Esophagus (tissue), 2 donors: ENCODE results near the gene RIF1. TPM values are rescaled to one million over a fixed set of nuclear protein-coding genes. Genes with fewer than 3 reads are reported as not detected.

ENCODE experiments used
- H3K27ac ChIP-seq, 2 donors: one replicate each; pipeline ENCODE4 v1.5.1; 2013; ENCODE audit warnings: low read depth in 2 of 2, mild to moderate bottlenecking in 2 of 2, inconsistent platforms in 1 of 2, low read length in 1 of 2, moderate library complexity in 1 of 2
- H3K27me3 ChIP-seq, 2 donors: one replicate each; pipeline ENCODE4 v1.6.1; 2013; ENCODE audit warnings: low read length in 2 of 2, control low read depth in 1 of 2, mild to moderate bottlenecking in 1 of 2; ENCODE audit not compliant: insufficient read depth in 2 of 2, control insufficient read depth in 1 of 2
- H3K36me3 ChIP-seq, 2 donors: one replicate each; pipeline ENCODE4 v1.6.1; 2013; ENCODE audit warnings: low read length in 1 of 2; ENCODE audit not compliant: control insufficient read depth in 2 of 2, insufficient read depth in 2 of 2
- H3K4me1 ChIP-seq, 2 donors: one replicate each; pipeline ENCODE4 v1.6.1; 2013; ENCODE audit warnings: low read length in 1 of 2; ENCODE audit not compliant: control insufficient read depth in 2 of 2, insufficient read depth in 2 of 2
- H3K4me3 ChIP-seq, 2 donors: one replicate each; pipeline ENCODE4 v1.5.1; 2013; ENCODE audit warnings: low read length in 2 of 2, mild to moderate bottlenecking in 2 of 2, low read depth in 1 of 2, moderate library complexity in 1 of 2
- H3K9me3 ChIP-seq, 2 donors: one replicate each; pipeline ENCODE4 v1.6.1; 2013; ENCODE audit warnings: mild to moderate bottlenecking in 2 of 2, low read depth in 1 of 2, low read length in 1 of 2, moderate library complexity in 1 of 2; ENCODE audit not compliant: control insufficient read depth in 2 of 2, insufficient read depth in 1 of 2
- WGBS, 2 donors: extraction: QIAGEN DNeasy Blood & Tissue Kit; methylation state at CpG; one replicate each; pipeline ENCODE4 v1.1.7; 2013; 5-methylcytosine and 5-hydroxymethylcytosine counted together
- polyA plus RNA-seq, 2 donors: library from polyadenylated mRNA; stranded (reverse); fragments of 200-250 nt; gene quantifications; one replicate each; pipeline ENCODE4 v1.2.3, GENCODE V29; 2013
- donor health status: healthy with polysubstance abuse.
- donor health status: Bipolar disorder and iron deficiency.

RIF1 gene
- polyA plus RNA-seq, 2 donors: 2.7 to 3.1 TPM

- Histone ChIP-seq H3K27me3 (no peaks in the 10 kb centered on the region), H3K4me1 (no peaks in the 10 kb centered on the region), H3K9me3 (no peaks in the 10 kb centered on the region), H3K36me3 (no peaks in the 10 kb centered on the region), H3K27ac (no peak overlapping the region), H3K4me3 (no peak overlapping the region)
- 81 to 87% methylated on average over 9 of the region's 9 CpGs for WGBS, 2 donors
Measured at GRCh38 chr2:151525821-151526373, 116.2 kb downstream of the RIF1 start.

- Histone ChIP-seq H3K27me3 (no peaks in the 10 kb centered on the region), H3K27ac (no peak overlapping the region), H3K9me3 (no peaks in the 10 kb centered on the region), H3K4me3 (no peak overlapping the region), H3K36me3 (no peaks in the 10 kb centered on the region), H3K4me1 (no peaks in the 10 kb centered on the region)
- 93 to 94% methylated on average over 6 of the region's 6 CpGs for WGBS, 2 donors
Measured at GRCh38 chr2:151526572-151527090, 116.9 kb downstream of the RIF1 start.

Other genes starting within 250 kb of the RIF1 start
- gene RBM43, start 148.0 kb upstream of the RIF1 start, polyA plus RNA-seq: 1 to 10 TPM; 1.6 to 1.7 TPM
- gene NMI, start 120.2 kb upstream of the RIF1 start, polyA plus RNA-seq: 10 to 100 TPM in 1 of 2 donors, 1 to 10 TPM in 1; 7.6 to 10.5 TPM
- gene TNFAIP6, start 52.3 kb upstream of the RIF1 start, polyA plus RNA-seq: under 1 TPM; 0.28 to 0.51 TPM